Frontal cortex (tissue), 4 donors: ENCODE data around the gene MIS18A. TPM values are rescaled to one million over a fixed set of nuclear protein-coding genes. Genes with fewer than 3 reads are reported as not detected.

Experiments used
- DNase-seq, 2 donors: peaks; one replicate each; pipeline ENCODE4 v3.0.0; 2012; ENCODE audit warnings: low spot score in 2 of 2
- FAIRE-seq: peaks from 2 replicates; lab custom pipeline; 2012; peaks lifted over from hg19 to GRCh38; lab: Jason Lieb, UNC
- total RNA-seq: library from RNA; depleted of rRNA; stranded (reverse); fragments of >200 nt; gene quantifications from one replicate; pipeline ENCODE4 v1.2.3, GENCODE V29; 2014
- donor health status: control.
- donor health status: control.
- donor health status: control.

The MIS18A gene
- total RNA-seq, 1 donor from 2014 or later: 6.9 TPM

DNA sequence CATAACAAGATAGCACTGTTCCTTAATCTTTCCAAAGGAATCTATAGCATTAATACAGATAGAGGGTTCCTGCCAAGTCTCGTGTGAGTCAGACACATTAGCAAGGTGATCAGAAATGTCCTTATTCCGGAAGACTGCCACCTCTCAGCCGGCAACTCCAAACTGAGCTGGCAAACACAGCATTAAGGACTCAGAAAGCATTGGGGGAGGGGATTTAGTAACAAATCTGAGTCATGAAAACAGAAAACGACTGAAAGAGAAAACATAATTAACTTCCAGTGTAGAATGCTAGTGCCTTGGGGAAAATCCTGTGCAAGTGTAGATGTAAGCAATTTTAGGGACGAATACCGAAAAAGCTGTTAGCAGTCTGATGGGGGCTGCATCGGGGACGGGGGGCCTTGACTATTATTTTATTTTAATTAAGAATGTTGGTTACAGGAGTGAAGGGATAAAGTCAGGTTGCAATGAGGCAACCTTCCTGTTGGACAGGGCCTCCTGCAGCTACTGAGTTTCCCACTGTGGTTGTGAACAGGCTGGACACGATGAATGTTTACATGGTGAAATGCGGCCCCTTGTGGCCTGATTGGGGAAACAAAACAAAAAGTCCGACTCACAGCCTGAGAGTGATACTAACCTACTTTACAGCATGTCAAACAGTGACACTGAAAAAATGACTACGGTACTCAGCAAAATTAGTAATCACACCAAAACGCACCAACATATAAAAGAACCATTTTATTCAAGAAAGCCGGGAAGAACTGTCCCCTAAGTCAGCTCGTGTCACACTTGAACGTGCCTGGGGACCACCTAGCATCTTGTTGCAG is 20.7 kb downstream of the MIS18A start:
- FAIRE-seq (peak; percentile 15), DNase-seq (peak; percentile 61 to 71)

DNA sequence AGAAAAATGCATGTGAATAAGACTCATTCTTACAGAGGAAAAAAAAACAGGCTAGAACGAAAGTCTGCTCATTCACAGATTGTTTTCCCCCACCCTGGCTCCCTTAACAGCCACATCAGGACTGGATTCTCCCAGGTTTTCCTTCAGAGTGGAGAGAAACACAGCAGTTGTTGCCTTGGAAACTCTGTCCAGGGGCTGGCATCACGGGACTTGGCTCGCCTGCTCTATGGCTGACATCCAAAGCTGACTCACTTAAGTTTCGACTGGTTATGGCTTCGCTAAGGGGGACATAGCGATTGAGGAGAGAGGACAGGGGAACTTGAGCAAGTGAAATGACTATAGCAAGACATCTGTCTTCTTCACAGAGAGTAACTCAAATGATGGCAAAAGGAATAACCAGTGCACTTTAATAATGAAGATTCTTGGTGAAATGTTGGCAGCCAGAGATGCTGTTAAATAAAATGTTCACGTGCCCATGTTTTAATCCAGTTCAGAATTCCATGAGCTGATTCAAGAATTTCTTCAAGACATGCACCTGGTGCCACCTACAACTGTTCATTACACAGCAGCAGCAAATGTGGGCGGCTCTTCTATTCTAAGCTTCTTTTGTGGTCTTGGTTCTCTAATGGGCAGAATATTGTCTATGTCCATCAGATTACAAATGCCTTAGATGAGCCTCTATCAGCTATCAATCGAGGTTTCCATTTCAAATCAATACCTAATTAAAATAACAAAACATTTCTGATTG is 21.8 kb downstream of the MIS18A start:
- peak; percentile 44 to 63 for DNase-seq

DNA sequence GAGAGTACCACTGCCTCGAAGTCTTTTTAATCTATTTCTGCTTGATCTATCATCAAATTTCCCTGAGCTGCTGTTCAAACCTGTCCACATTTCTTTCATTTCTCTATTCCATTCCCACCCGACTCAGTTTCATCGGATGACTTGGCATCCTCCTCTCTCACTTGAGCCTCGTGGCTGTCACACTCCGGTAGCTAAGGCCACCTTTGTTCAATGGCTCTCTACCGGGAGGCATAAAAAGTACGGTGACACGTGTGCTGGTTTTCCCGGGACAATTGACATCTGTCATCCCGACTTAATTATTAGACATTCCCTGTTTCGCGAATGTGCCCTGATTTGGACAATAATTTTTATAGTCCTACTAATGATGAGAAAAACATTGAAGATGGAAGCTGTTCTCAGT is 22.6 kb downstream of the MIS18A start:
- FAIRE-seq: no peak
- DNase-seq: no peak

More for the DNA sequence above, 21.8 kb downstream of the MIS18A start:
- no peak for FAIRE-seq

DNA sequence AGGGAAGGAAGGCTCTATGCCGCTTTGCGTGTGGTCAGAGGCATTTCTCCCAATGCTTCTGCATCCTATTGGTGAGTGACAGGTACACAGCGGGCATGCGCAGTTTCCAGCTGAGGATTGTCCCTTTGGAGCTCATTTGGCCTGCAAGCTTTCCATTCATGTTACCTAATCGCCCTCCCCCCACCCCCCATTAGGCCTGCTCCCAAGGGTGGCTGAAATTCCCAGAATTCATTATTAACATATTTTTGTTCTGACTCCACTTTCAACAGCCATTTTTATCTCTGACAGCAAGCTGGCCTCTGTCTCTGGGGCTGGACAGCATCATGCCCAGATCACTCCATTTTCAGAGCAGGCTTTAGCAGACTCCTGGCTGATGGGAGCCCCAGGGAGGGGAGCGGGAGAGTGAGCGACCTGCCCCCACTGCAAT is 25.6 kb downstream of the MIS18A start:
- FAIRE-seq (no peak), DNase-seq (no peak)

DNA sequence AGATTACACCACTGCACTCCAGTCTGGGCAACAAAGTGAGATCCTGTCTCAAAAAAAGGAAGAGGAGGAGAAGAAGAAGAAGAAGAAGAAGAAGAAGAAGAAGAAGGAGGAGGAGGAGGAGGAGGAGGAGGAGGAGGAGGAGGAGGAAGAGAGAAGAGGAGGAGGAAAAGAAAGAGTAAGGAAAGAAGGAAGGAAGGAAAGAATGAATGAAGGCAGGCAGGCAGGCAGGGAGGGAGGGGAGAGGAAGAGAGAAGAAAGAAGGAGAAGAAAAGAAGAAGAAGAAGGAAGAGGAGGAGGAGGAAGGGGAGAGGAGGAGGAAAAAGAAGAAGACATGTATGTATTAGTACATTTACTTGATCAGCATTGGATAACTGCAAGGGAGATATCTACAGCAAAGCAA is 26.7 kb downstream of the MIS18A start:
- FAIRE-seq (no peak), DNase-seq (no peak)

DNA sequence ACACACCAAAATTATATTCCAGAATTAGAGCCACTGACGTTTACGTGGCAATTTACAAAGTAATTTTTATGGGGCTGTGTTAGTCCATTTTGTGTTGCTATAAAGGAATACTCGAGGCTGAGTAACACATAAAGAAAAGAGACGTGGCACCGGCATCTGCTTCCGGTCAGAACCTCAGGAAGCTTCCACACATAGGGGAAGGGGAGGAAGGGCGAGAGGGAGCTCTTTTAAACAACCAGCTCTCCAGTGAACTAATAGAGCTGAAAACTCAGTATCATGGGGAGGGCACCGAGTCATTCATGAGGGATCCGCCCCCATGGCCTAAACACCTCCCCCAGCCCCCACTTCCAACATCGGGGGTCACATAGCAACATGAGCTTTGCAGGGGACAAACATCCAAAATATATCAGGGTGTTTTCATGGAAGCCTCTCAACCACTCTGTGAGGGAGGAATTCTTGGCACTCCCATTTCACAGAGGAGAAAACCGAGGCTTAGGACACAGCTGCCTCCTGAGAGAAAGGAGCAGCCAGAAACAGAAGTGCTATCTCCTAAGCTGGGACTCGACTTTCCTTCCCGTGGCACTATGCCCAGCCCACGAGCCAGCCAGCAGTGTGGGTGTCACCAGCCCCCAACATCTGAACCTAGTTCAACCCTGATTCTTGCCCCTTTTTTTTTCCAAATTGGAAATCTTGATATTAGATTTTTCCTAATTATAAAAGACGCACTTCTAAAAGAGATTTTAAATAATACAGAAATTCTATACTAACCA is 29.2 kb downstream of the MIS18A start:
- FAIRE-seq: no peak

DNA sequence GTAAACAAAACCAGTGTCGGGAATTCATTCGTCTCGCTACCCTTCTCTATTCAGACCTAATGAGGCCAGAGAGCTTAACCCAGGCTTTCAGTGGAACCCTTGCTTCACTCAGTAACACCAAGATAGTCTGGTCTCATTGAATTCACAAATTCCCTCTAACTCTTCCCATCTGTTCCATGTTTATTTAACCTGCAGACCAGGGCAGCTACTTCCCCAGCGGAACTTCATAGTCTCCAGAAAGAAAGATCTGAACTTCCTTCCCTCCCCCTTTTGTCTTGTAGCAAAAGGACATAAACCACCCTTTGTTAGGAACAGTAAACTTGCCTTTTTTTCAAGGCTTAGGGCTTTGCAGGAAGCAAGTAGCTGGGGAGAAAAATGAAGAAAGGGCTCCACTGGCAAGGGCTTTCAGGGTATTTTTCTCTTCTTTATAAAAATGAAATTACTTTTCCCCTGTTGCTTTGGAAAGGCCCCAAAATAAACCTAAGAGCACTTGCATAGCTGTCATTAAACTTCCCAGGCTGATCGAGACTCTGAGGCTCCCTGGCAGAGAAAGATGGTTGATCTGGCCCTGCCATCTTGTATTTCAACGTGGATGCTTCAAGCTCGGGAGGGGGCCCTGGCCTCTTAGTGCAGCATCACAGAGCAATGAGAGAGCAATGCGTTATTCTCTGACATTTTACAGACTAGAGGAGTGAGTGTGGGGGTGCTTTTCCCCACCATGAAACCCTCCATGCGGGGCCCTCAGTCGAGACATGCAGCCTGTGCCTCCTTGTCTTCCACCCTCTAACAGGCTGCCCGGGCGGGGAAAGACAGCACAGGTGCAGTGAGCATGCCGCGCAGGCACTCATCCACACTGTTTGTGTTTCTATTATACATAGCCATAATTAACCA is 30.0 kb downstream of the MIS18A start:
- no peak for FAIRE-seq

More for the DNA sequence above, 29.2 kb downstream of the MIS18A start:
- no peak for DNase-seq

DNA sequence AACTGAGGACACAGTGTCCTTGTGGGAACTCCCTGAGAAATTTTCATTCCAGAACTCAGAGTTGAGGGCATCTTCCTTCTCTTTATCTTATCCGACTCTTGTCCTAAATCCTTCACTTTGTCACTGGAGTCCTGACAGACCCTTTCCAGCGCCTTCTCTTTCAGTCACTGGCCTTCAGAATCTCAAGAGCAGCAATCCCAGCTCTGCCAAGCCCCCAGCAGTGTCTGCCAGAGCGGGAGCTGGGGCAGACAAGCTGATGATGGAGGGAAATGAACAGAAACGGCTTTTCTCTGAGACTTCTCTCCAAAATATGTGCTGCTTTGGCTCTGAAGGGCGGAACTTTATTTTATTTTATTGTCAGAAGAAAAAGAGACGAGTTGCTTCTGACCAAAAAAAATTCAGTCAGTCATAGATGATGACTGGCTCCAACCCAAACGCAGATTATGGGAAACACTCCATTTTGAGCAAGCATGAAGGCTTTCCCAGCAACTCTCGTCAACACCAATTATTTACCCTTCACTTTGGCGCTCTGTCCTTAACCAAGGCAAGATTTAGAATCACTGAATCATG is 32.2 kb downstream of the MIS18A start:
- no peak for FAIRE-seq

More for the DNA sequence above, 30.0 kb downstream of the MIS18A start:
- no peak for DNase-seq

DNA sequence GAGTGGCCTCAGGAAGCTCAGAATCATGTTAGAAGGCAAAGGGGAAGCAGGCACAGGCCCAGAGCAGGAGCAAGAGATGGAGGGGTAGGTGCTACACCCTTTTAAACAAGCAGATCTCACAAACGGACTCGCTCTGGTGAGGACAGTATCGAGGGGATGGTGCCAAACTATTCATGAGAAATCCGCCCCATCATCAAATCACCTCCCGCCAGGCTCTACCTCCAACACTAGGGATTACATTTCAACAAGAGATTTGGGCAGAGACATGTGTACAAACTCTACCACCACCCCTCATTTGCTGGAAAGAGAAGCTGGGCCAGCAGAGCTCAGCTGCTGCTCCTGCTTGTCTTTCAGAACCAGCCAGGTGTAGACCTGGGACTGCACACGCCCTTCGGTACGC is 32.9 kb downstream of the MIS18A start:
- no peak for FAIRE-seq
- DNase-seq: no peak

More for the DNA sequence above, 32.2 kb downstream of the MIS18A start:
- DNase-seq: no peak

DNA sequence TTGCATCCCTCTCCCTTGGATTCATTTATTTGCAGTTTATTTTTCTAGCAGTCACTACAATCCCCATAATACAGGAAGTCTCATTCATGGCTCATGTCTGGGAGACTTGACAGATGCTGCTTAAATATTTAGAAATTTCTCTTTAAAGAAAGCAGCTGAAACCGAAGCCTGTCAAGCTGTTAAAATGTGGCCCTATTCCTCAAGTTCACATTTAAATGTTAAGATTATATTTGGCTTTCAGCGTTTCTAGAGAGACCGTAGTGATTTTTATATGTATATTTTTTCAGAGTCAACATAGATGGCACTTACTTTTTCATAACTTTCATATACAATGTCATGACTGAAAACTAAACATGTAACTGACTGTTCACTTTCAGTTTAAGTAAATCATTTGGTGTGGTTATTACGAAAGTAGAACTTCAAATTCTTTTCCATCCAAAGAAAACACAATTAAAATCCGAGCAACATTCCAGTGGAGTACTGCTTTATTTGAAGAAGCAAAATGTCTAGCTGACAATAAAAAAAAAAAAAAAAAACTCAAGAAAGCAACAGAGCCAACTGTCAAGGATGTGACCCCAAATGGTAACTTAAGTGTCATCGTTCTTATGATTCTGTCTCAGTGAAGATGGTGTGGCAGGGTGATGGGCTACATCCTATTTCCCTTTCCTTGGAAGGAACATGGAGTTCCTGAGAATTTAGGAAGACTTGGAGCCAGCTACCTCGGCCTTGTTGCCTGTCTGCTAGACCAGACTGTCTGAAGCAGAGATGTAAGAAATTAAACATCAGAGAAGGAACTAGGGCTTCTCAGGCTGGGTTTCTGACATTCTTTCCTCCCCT is 37.8 kb downstream of the MIS18A start:
- no peak for FAIRE-seq
- no peak for DNase-seq

DNA sequence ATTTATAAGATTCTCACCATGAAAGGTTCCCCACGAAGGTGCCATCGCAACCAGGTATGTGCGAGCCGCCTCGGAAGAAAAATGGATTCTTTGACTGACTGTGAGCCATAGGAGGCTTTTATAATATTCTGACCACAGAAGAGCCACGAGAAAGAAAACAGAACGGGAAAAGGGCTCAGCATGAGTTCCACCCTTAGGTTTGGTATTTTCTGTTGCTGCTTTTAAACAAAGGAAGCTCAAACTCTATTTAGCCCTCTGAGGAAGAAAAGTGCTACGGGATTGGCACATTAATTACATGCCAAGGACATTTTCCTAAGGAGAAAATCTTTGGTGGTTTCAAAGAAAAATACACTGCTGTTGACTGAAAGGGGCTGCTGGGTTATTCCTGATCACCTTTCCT is 39.3 kb downstream of the MIS18A start:
- DNase-seq (no peak), FAIRE-seq (no peak)

DNA sequence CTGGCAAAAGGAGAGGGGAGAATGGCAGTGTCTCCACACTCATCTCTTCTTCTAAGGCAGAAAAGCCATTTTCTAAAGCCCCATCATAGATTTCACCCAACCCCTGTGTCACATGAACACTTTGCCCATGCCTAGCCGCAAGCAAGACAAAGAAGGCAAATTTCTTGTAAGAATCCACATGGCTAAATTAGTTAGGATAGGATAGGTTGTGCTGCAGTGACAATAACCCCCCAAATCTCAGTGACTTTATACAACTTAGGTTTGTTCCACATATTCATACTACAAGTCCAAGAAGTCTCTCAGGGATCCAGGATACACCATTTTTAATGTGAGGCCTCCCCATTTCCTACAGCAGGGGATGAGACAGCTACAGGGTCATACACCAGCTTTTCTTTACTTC is 40.8 kb downstream of the MIS18A start:
- FAIRE-seq (no peak), DNase-seq (no peak)

DNA sequence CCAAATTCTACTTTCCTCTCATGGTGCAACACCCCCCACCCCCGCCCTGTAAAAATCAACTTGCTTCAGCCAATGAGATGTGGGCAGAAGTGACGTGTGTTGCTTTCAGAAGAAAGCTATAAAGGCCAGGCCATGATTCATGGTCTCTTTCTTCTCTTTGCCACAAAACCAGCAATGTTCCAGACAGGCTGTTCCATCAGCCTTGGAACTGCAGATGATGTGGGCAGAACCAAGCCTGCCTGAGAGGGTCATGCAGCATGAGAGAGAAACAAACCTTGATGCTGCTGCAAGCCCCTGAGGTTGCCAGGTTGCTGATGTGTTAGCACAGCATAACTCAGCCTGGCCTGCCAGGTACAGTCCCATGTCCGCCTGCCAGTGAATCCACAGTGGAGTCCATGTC is 41.8 kb downstream of the MIS18A start:
- FAIRE-seq (no peak), DNase-seq (no peak)

DNA sequence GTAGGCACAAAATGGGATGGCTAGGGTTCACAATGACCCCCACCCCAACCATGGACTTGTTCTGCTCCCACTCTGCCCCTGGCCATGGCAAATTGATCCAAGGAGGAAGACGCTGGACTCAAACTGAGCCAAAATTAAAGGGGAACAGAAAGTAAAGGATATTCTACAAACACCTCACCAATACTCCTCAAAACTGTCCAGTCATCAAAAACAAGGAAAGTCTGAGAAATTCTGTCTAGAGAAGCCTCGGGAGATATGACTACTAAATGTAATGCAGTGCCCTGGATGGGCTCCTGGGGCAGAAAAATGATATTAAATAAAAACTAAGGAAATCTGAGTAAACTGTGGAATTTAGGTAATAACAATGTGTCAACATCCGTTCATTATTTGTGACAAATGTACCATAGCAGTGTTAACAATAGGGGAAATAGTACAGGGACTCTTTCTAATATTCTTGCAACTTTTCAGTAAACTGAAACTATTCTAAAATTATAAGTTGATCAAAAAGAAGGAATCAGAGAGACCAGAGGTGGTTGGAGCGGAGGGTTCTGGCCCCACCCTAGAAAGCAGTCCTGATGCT is 45.0 kb downstream of the MIS18A start:
- DNase-seq (no peak), FAIRE-seq (no peak)

DNA sequence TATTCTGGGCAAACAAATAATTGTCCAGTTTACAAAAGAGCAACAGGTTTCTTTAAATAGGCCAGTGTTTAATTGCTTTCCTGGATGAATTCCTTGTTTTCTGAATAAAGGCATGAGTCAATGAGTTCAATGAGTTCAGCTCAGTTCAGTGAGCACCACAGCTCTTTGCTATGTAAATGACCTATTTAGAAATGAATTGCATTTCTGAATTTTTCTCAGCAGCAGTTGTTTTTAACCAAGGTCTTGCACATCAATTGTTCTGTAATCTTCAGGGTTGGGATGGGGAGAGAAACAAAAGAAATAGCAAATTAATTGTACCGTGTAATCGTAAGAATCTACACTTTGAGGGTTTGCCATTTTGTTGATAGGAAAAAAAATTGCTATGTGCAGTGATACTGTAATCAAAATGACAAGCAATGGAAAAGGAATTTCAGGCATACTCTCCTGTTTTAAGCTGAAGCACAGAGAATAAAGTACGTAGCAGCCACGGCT is 45.7 kb downstream of the MIS18A start:
- no peak for DNase-seq
- FAIRE-seq: no peak

DNA sequence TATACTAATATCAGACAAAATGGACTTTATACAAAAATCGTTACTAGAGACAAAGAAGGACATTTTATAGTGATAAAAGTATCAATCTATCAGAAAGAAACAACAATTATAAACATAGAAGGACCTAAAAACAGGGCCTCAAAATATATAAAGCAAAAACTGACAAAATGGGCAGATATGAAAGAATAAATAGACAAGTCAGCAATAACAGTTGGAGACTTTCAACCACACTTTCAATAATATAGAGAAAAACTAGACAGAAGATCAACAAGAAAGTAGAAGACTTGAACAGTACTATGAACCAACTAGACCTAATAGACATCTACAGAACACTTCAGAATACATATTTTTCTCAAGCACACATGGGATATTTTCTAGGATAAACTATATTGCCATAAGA is 52.4 kb downstream of the MIS18A start:
- DNase-seq: no peak
- no peak for FAIRE-seq
